SH-SY5Y (cell line): Measurements from ENCODE around the gene PCK2.

Experiments used
- GATA2 ChIP-seq: IDR thresholded peaks from 2 replicates; pipeline ENCODE4 v1.6.1; 2011; ENCODE audit warnings: mild to moderate bottlenecking, low read depth, low read length
- GATA3 ChIP-seq: IDR thresholded peaks from 2 replicates; pipeline ENCODE4 v1.6.1; 2011; ENCODE audit warnings: low read depth, mild to moderate bottlenecking, low read length, moderate library complexity

- no peak for TF ChIP-seq GATA3
- TF ChIP-seq GATA2 = no peak
These were observed 42.8 kb upstream of the PCK2 start for GRCh38 chr14:24051176-24051788.
